OCI-LY1 (cell line): Measurements from ENCODE around the gene DENND1B.

ENCODE experiments used
- H2AFZ ChIP-seq: fragments of 200-600 bp; sonication (generic), shearing (Covaris generic); 2 replicates; pipeline ENCODE4 v1.6.0; 2014; ENCODE audit warnings: antibody characterized with exemption, mild to moderate bottlenecking, low read length
- H3F3A ChIP-seq: fragments of 200-600 bp; sonication (generic), shearing (Covaris generic); 2 replicates; pipeline ENCODE4 v1.6.0; 2014; ENCODE audit warnings: mild to moderate bottlenecking, antibody characterized with exemption, low read length, moderate library complexity; ENCODE audit not compliant: insufficient read depth
- H3K27ac ChIP-seq: fragments of 200-600 bp; sonication (generic); 2 replicates; pipeline ENCODE4 v1.5.1; 2014; ENCODE audit warnings: low read length, mixed run types, mild to moderate bottlenecking, low read depth; ENCODE audit not compliant: poor library complexity, severe bottlenecking
- H3K27me3 ChIP-seq: fragments of 200-600 bp; sonication (generic); 2 replicates; pipeline ENCODE4 v1.6.0; 2014; ENCODE audit warnings: antibody characterized with exemption, mild to moderate bottlenecking, low read length, moderate library complexity; ENCODE audit not compliant: insufficient read depth
- H3K36me3 ChIP-seq: fragments of 200-600 bp; sonication (generic); 2 replicates; pipeline ENCODE4 v1.6.1; 2014; ENCODE audit warnings: mild to moderate bottlenecking, antibody characterized with exemption, low read length, moderate library complexity, mixed read lengths; ENCODE audit not compliant: insufficient read depth
- H3K4me1 ChIP-seq: fragments of 200-600 bp; sonication (generic); 2 replicates; pipeline ENCODE4 v1.5.1; 2014; ENCODE audit warnings: mild to moderate bottlenecking, low read length, moderate library complexity; ENCODE audit not compliant: insufficient read depth, severe bottlenecking
- H3K4me2 ChIP-seq: fragments of 200-600 bp; sonication (generic), shearing (Covaris generic); 2 replicates; pipeline ENCODE4 v1.6.1; 2014; ENCODE audit warnings: low read length
- H3K4me3 ChIP-seq: fragments of 200-600 bp; sonication (generic); 2 replicates; pipeline ENCODE4 v1.5.1; 2014; ENCODE audit warnings: low read length, low read depth, mild to moderate bottlenecking, mixed read lengths; ENCODE audit not compliant: poor library complexity, severe bottlenecking
- H3K79me2 ChIP-seq: fragments of 200-600 bp; shearing (Covaris generic); 2 replicates; pipeline ENCODE4 v1.6.1; 2016; ENCODE audit warnings: mixed run types, low read length, mixed read lengths; ENCODE audit not compliant: insufficient read depth
- H3K9ac ChIP-seq: fragments of 200-600 bp; sonication (generic), shearing (Covaris generic); 2 replicates; pipeline ENCODE4 v1.6.1; 2014; ENCODE audit warnings: mild to moderate bottlenecking, low read length, mixed read lengths
- H3K9me2 ChIP-seq: fragments of 200-600 bp; sonication (generic), shearing (Covaris generic); 2 replicates; pipeline ENCODE4 v1.6.1; 2014; ENCODE audit warnings: low read depth, mild to moderate bottlenecking, low read length, mixed read lengths
- H3K9me3 ChIP-seq: fragments of 200-600 bp; shearing (Covaris generic); 2 replicates; pipeline ENCODE4 v1.6.1; 2014; ENCODE audit warnings: low read length, mixed read lengths
- H4K20me1 ChIP-seq: fragments of 200-600 bp; sonication (generic), shearing (Covaris generic); 2 replicates; pipeline ENCODE4 v1.6.0; 2016; ENCODE audit warnings: mild to moderate bottlenecking, low read length; ENCODE audit not compliant: insufficient read depth
- CTCF ChIP-seq: fragments of 200-600 bp; sonication (generic), shearing (Covaris generic); IDR thresholded peaks from 2 replicates; pipeline ENCODE4 v1.5.1; 2017; ENCODE audit warnings: mild to moderate bottlenecking, antibody characterized with exemption, low read length, moderate library complexity, mixed read lengths
- EZH2 ChIP-seq: fragments of 200-600 bp; sonication (generic), shearing (Covaris generic); IDR thresholded peaks from 2 replicates; pipeline ENCODE4 v1.8.0; 2017; ENCODE audit warnings: borderline replicate concordance, mixed run types, mild to moderate bottlenecking, antibody characterized with exemption, low read length, moderate library complexity, mixed read lengths

The DENND1B gene

GRCh38 chr1:197686231-197686630 lies 89.0 kb downstream of the DENND1B start:
- Histone ChIP-seq H2AFZ (no peak overlapping the region), H3K4me3 (no peak overlapping the region), H3K79me2 (peaks cover 5% of the 10 kb centered on the region; the same call in 1 of the 2 replicates), H3K4me1 (no peaks in the 10 kb centered on the region), H3K36me3 (peaks cover 19% of the 10 kb centered on the region), H3K27me3 (no peaks in the 10 kb centered on the region), H3K9ac (no peak overlapping the region), H4K20me1 (no peaks in the 10 kb centered on the region), H3K4me2 (no peak overlapping the region), H3K9me2 (no peaks in the 10 kb centered on the region), H3K9me3 (peaks cover 8% of the 10 kb centered on the region), H3F3A (no peaks in the 10 kb centered on the region), H3K27ac (no peak overlapping the region)
- TF ChIP-seq EZH2 = no peak
- TF ChIP-seq CTCF = no peak

- Histone ChIP-seq H3K27me3 (no peaks in the 10 kb centered on the region), H3K9ac (no peak overlapping the region), H3K79me2 (peaks cover 7% of the 10 kb centered on the region; the same call in 1 of the 2 replicates), H3K9me3 (peaks cover 8% of the 10 kb centered on the region), H3K4me3 (no peak overlapping the region), H3K9me2 (no peaks in the 10 kb centered on the region), H3K4me1 (no peaks in the 10 kb centered on the region), H3K4me2 (no peak overlapping the region), H3K27ac (no peak overlapping the region), H2AFZ (no peak overlapping the region), H3F3A (no peaks in the 10 kb centered on the region), H3K36me3 (peaks cover 19% of the 10 kb centered on the region), H4K20me1 (no peaks in the 10 kb centered on the region)
- TF ChIP-seq CTCF = no peak
- TF ChIP-seq EZH2 = no peak
Observed at GRCh38 chr1:197685785-197686184, 89.5 kb downstream of the DENND1B start.

- H3K4me2 ChIP-seq = no peak overlapping the region
- H3K4me3 ChIP-seq = no peak overlapping the region
- no peak overlapping the region for H2AFZ ChIP-seq
- H3K79me2 ChIP-seq = peaks cover 9% of the 10 kb centered on the region; the same call in 1 of the 2 replicates
- peaks cover 8% of the 10 kb centered on the region for H3K9me3 ChIP-seq
- peaks cover 6% of the 10 kb centered on the region; the same call in 1 of the 2 replicates for H3K36me3 ChIP-seq
- no peaks in the 10 kb centered on the region for H3K27me3 ChIP-seq
- H4K20me1 ChIP-seq = no peaks in the 10 kb centered on the region
- no peak overlapping the region for H3K27ac ChIP-seq
- no peak for TF ChIP-seq CTCF
- no peaks in the 10 kb centered on the region for H3F3A ChIP-seq
- no peaks in the 10 kb centered on the region for H3K4me1 ChIP-seq
- H3K9me2 ChIP-seq = no peaks in the 10 kb centered on the region
- no peak overlapping the region for H3K9ac ChIP-seq
Observed at GRCh38 chr1:197683895-197684553, 91.3 kb downstream of the DENND1B start.
